Caki2 (cell line): ENCODE measurements around the gene LTB4R. TPM values are rescaled to one million over a fixed set of nuclear protein-coding genes. Genes with fewer than 3 reads are reported as not detected.

Experiments used
- DNase-seq: peaks from one replicate; pipeline ENCODE4 v3.0.0-alpha.2; 2015; ENCODE audit warnings: low read depth
- in situ Hi-C: cut with HindIII; loops from 2 replicates; pipeline ENCODE4 v1.10.0; 2016; ENCODE audit warnings: low sequenced_read_pairs, low pct_unique_long_range_greater_than_20kb, mixed read lengths
- total RNA-seq: library from RNA; depleted of rRNA; stranded (reverse); fragments of >200 nt; shearing (Covaris generic); gene quantifications from 2 replicates; pipeline ENCODE4 v1.2.3, GENCODE V29; 2014; ENCODE audit warnings: low replicate concordance

LTB4R gene
- total RNA-seq, 1 experiment from 2014 or later: 2.7 TPM

DNA sequence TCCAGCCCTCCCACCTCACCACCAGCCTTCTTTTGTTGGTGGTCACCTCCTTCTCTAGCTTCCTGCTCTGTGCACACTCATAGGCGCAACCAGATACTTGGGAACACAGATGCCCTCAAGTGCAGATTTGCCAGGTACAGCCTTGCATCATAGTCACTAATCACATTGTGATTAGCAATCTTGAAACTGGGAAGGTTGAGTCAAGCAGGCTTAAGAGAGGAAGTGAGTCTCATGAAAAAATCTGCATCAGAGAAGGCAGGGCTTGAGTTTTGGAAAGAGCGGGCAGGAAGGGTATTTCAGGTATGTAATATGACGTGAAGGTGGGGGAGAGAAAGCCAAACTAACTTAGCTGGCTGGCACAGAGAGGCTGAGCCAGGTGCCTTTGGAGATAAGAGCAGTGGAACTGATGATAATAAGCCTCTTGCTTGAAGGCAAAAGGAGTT, 37.2 kb upstream of the LTB4R start:
- in situ Hi-C loops: no loop called here
- DNase-seq: no peak

GRCh38 chr14:24277071-24277470, 34.2 kb upstream of the LTB4R start:
- no peak for DNase-seq
- in situ Hi-C loops: no loop called here

GRCh38 chr14:24277606-24278321, 33.5 kb upstream of the LTB4R start:
- in situ Hi-C loops: no loop called here
- DNase-seq: no peak

DNA sequence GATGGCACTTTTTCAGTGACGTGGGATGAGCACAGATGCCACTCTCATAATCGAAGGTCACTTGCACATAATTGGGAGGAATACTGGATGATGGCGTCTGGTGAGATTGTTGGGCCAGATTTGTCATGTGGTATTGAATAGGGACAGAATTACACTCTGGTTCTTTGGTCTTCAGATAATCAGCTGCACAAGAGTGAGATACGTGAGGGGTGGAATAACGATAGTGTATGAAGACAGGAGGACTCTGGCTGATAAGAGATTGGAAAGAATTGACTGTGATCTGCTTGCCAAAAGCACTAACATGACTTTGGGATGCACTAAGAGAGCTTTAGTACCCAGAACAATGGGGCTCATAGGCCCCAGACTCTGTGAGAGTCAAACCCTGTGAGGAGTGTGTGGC, 32.9 kb upstream of the LTB4R start:
- DNase-seq: no peak
- in situ Hi-C loops: no loop called here

GRCh38 chr14:24279301-24280186, 31.8 kb upstream of the LTB4R start:
- DNase-seq: no peak
- in situ Hi-C loops: no loop called here

DNA sequence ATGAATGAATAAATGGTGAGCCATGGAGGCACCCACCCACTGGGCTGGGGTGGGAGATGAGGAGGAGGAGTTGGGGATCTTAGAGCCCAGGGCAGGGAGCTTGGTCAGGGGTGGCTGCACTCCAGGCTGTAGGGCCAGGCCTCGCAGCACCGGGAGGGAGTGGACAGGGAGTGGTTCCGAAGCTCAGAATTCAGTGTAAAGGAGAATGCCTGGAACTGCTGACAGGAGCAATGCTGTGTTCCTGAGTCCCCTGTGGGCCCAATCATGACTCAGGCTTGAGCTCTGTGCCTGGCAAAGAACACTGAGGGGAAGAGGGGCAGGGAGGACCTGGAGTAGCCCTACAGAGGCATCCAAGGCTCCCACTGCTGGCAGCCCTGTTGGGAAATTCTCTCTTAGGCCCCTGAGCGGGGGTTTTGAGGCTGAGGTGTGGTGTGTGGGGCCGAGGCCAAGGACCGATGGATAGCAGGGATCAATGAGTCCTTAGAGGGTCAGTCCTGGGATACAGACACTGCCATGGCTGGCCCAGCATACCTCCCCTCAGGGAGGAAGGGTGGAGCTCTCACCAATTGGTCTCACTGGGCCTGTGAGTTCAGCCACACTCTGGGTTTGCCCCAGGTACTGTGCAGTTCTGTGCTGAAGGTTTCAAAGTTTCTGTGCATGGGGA, 30.4 kb upstream of the LTB4R start:
- in situ Hi-C loops: no loop called here
- no peak for DNase-seq

- in situ Hi-C loops: no loop called here
Measured at GRCh38 chr14:24281636-24282035, 29.7 kb upstream of the LTB4R start.

DNA sequence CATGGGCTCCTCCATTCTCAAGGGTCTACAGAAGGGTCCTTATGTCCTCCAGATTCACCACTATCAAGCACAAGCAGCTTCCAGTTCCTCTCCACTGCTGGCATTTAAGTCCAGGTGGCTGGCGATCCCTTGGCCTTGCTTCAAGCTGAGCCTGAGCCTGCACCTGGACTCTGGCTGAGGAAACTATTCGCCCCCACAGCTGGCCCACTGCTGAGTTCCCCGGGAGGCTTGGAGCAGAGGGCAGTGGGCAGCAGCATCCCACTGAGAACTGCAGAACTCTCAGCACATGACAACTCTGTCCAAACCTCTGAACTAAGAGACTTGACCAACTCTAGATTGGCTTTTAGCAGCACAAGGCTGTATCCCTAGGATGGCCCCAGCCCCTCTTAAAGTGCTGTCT, 28.6 kb upstream of the LTB4R start:
- in situ Hi-C loops: no loop called here
- DNase-seq: no peak

More at GRCh38 chr14:24281636-24282035, 29.7 kb upstream of the LTB4R start:
- no peak for DNase-seq

DNA sequence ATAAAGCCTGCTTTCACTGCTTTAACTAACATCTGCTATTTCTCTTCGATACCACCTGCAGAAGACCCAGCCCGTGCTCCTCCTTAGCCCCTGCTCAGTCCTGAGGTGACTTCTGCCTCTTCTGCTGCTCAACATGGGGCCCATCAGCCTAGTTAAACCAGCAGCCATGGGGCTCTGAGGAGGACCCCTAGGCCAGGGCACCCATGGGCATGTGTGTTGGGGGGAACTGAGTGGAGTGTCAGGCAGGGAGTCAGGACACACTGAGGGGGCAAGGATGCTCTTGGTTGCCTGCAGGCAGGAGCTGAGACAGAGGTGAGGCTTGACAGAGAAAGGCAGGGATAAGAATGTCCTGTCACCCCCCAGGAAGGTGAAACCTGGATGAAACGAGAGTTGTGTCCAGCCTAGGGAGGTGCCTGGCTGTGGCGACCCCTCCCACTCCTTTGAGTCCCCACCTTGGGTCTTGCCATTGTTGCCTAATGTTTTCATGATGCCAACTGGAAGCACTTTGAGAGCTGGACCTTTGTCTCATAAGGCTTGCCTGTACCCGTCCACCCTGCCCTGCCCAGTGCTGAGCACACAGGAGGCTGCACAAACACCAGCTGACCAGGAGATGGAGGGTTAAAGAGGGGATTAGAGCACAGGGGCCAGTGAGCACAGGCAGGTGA, 27.4 kb upstream of the LTB4R start:
- no peak for DNase-seq
- in situ Hi-C loops: no loop called here

- no peak for DNase-seq
- in situ Hi-C loops: no loop called here
Measured at GRCh38 chr14:24284501-24285035, 26.7 kb upstream of the LTB4R start.

- DNase-seq: no peak
- in situ Hi-C loops: no loop called here
Measured at GRCh38 chr14:24285351-24285750, 26.0 kb upstream of the LTB4R start.

DNA sequence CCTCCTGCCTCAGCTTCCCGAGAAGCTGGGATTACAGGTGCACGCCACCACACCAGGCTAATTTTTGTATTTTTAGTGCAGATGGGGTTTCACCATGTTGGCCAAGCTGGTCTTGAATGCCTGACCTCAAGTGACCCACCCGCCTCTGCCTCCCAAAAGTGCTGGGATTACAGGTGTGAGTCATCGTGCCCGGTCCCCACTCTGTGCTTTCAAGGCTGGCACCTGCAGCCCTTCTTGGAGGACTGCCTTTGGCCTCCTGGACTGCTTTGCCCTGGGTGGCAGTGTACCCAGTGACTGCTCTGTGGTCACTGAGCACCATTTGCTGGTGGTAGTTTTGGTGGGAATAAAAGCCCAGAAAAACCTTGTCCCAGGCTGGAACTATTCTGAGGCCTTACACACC, 24.3 kb upstream of the LTB4R start:
- no peak for DNase-seq
- in situ Hi-C loops: no loop called here

- in situ Hi-C loops: no loop called here
- no peak for DNase-seq
Measured at GRCh38 chr14:24289649-24290280, 21.5 kb upstream of the LTB4R start.

GRCh38 chr14:24290746-24291145, 20.6 kb upstream of the LTB4R start:
- no peak for DNase-seq
- in situ Hi-C loops: no loop called here

- DNase-seq: no peak
- in situ Hi-C loops: no loop called here
Measured at GRCh38 chr14:24291446-24292117, 19.7 kb upstream of the LTB4R start.

- DNase-seq: no peak
- in situ Hi-C loops: no loop called here
Measured at GRCh38 chr14:24292118-24292807, 19.0 kb upstream of the LTB4R start.

- in situ Hi-C loops: no loop called here
- no peak for DNase-seq
Measured at GRCh38 chr14:24293525-24293924, 17.8 kb upstream of the LTB4R start.
